ENCODE results near the gene NPLOC4. TPM values are rescaled to one million over a fixed set of nuclear protein-coding genes. Genes with fewer than 3 reads are reported as not detected.

NPLOC4 gene
- total and polyA plus RNA-seq, 4 donors: 26.7 to 94.3 (median 70.6) TPM

Other genes with a start within 250 kb of the NPLOC4 start
- gene BAHCC1, start 241.7 kb downstream of the NPLOC4 start, total RNA-seq: 10 to 100 TPM; 22.8 to 49.3 TPM
- gene BAHCC1, start 241.7 kb downstream of the NPLOC4 start, polyA plus RNA-seq: 10 to 100 TPM in 1 of 2 donors, 1 to 10 TPM in 1; 3.9 to 16.8 TPM
- 1,000 to 10,000 TPM; 2,309 to 2,547 TPM for gene ACTG1, start 124.3 kb downstream of the NPLOC4 start, total RNA-seq
- gene ACTG1, start 124.3 kb downstream of the NPLOC4 start, polyA plus RNA-seq: 1,000 to 10,000 TPM; 1,438 to 2,310 TPM
- gene FSCN2, start 108.7 kb downstream of the NPLOC4 start, total RNA-seq: 1 to 10 TPM; 3.0 to 3.1 TPM
- 1 to 10 TPM; 1.0 to 1.3 TPM for gene FSCN2, start 108.7 kb downstream of the NPLOC4 start, polyA plus RNA-seq
- 10 to 100 TPM; 20.9 to 32.2 TPM for gene FAAP100, start 84.8 kb downstream of the NPLOC4 start, total RNA-seq
- gene FAAP100, start 84.8 kb downstream of the NPLOC4 start, polyA plus RNA-seq: 10 to 100 TPM in 1 of 2 donors, 1 to 10 TPM in 1; 8.8 to 48.4 TPM
- gene TSPAN10, start 84 bp upstream of the NPLOC4 start, total RNA-seq: under 1 TPM; 0.29 to 0.66 TPM
- gene TSPAN10, start 84 bp upstream of the NPLOC4 start, polyA plus RNA-seq: under 1 TPM; 0.25 to 0.28 TPM
- under 1 TPM in 1 of 2 donors, not detected in 1; 0.58 TPM for gene PDE6G, start 19.4 kb upstream of the NPLOC4 start, total RNA-seq
- under 1 TPM in 1 of 2 donors, not detected in 1; 0.43 TPM for gene PDE6G, start 19.4 kb upstream of the NPLOC4 start, polyA plus RNA-seq
- 10 to 100 TPM; 14.0 to 20.0 TPM for gene OXLD1, start 29.5 kb upstream of the NPLOC4 start, total RNA-seq
- 10 to 100 TPM; 24.8 to 59.3 TPM for gene OXLD1, start 29.5 kb upstream of the NPLOC4 start, polyA plus RNA-seq
- 10 to 100 TPM; 13.0 to 13.4 TPM for gene CCDC137, start 29.6 kb upstream of the NPLOC4 start, total RNA-seq
- gene CCDC137, start 29.6 kb upstream of the NPLOC4 start, polyA plus RNA-seq: 10 to 100 TPM in 1 of 2 donors, 1 to 10 TPM in 1; 7.9 to 13.7 TPM
- gene ARL16, start 46.7 kb upstream of the NPLOC4 start, total RNA-seq: 10 to 100 TPM; 20.5 to 29.7 TPM
- gene ARL16, start 46.7 kb upstream of the NPLOC4 start, polyA plus RNA-seq: 10 to 100 TPM; 38.4 to 87.4 TPM
- gene HGS, start 46.9 kb upstream of the NPLOC4 start, total RNA-seq: 10 to 100 TPM; 88.1 to 88.7 TPM
- 100 to 1,000 TPM in 1 of 2 donors, 10 to 100 TPM in 1; 49.1 to 277 TPM for gene HGS, start 46.9 kb upstream of the NPLOC4 start, polyA plus RNA-seq
- 10 to 100 TPM; 21.1 to 27.1 TPM for gene MRPL12, start 66.3 kb upstream of the NPLOC4 start, total RNA-seq
- 10 to 100 TPM; 40.1 to 57.7 TPM for gene MRPL12, start 66.3 kb upstream of the NPLOC4 start, polyA plus RNA-seq
- gene SLC25A10, start 75.2 kb upstream of the NPLOC4 start, total RNA-seq: 1 to 10 TPM; 2.1 to 3.0 TPM
- gene SLC25A10, start 75.2 kb upstream of the NPLOC4 start, polyA plus RNA-seq: 1 to 10 TPM; 2.9 to 6.4 TPM
- under 1 TPM; 0.39 to 0.63 TPM for gene GCGR, start 167.0 kb upstream of the NPLOC4 start, total RNA-seq
- not detected for gene GCGR, start 167.0 kb upstream of the NPLOC4 start, polyA plus RNA-seq
- gene MCRIP1, start 196.2 kb upstream of the NPLOC4 start, total RNA-seq: 100 to 1,000 TPM in 1 of 2 donors, 10 to 100 TPM in 1; 93.5 to 105 TPM
- gene MCRIP1, start 196.2 kb upstream of the NPLOC4 start, polyA plus RNA-seq: 100 to 1,000 TPM; 158 to 310 TPM
- not detected for gene PPP1R27, start 197.9 kb upstream of the NPLOC4 start, total RNA-seq
- under 1 TPM in 1 of 2 donors, not detected in 1; 0.41 TPM for gene PPP1R27, start 197.9 kb upstream of the NPLOC4 start, polyA plus RNA-seq
- 100 to 1,000 TPM; 407 to 436 TPM for gene P4HB, start 223.4 kb upstream of the NPLOC4 start, total RNA-seq
- gene P4HB, start 223.4 kb upstream of the NPLOC4 start, polyA plus RNA-seq: 100 to 1,000 TPM; 275 to 537 TPM
- gene ARHGDIA, start 234.2 kb upstream of the NPLOC4 start, total RNA-seq: 100 to 1,000 TPM; 303 to 422 TPM
- gene ARHGDIA, start 234.2 kb upstream of the NPLOC4 start, polyA plus RNA-seq: 100 to 1,000 TPM; 163 to 310 TPM

Measured in aorta (tissue), 4 donors.